Neural progenitor cell (in vitro differentiated cells): Measurements from ENCODE around the gene HOXD4.

Source experiments
- CTCF ChIP-seq: fragments of 200-600 bp; sonication (generic); IDR thresholded peaks from 2 replicates; pipeline ENCODE4 v1.5.1; 2017; ENCODE audit warnings: antibody characterized with exemption, mild to moderate bottlenecking
- EZH2 ChIP-seq: fragments of 200-600 bp; sonication (generic); IDR thresholded peaks from 2 replicates; pipeline ENCODE4 v1.6.1; 2017; ENCODE audit warnings: antibody characterized with exemption, mild to moderate bottlenecking, moderate library complexity

- TF ChIP-seq CTCF, result no peak
- TF ChIP-seq EZH2, result no peak
Observed at GRCh38 chr2:176137252-176137580, 14.1 kb upstream of the HOXD4 start.
